ENCODE data around the gene LRP5.

GRCh38 chr11:68297494-68297811 lies 14.9 kb upstream of the LRP5 start:
- TF ChIP-seq CTCF (IDR thresholded peaks at IDR 0.05) (no peak), EP300 (IDR thresholded peaks at IDR 0.05) (no peak), POLR2AphosphoS5 (IDR thresholded peaks at IDR 0.05) (no peak)
